H1 (cell line): ENCODE measurements around the gene SLC25A36. TPM values are rescaled to one million over a fixed set of nuclear protein-coding genes. Genes with fewer than 3 reads are reported as not detected.

Experiments used
- POLR2A ChIP-seq, 2 experiments: IDR thresholded peaks; 1 replicate in 1 of 2; 2 replicates in 1 of 2; pipeline ENCODE4 v1.6.1; 2011; ENCODE audit warnings: low read depth in 2 of 2, low read length in 2 of 2, mild to moderate bottlenecking in 2 of 2; ENCODE audit errors: control extremely low read depth in 1 of 2
- TBP ChIP-seq: IDR thresholded peaks from 2 replicates; pipeline ENCODE4 v1.6.1; 2011; ENCODE audit warnings: low read depth, low read length, improper control_type of control experiment
- TCF12 ChIP-seq: IDR thresholded peaks from 2 replicates; pipeline ENCODE4 v1.6.1; 2011; ENCODE audit warnings: low read depth, mild to moderate bottlenecking, low read length
- polyA plus RNA-seq, 7 experiments: library from polyadenylated mRNA; depleted of rRNA in 3 of 7; stranded (reverse) in 5 of 7; unstranded in 2 of 7; fragments of >200 nt in 5 of 7; fragments of 200-250 nt in 2 of 7; gene quantifications; 1 replicate in 5 of 7; 2 replicates in 1 of 7; 4 replicates in 1 of 7; pipeline versions ENCODE4 v1.2.1 to v1.2.3, GENCODE V29; 2011 to 2013; ENCODE audit warnings: missing spikeins in 2 of 7, mixed read lengths in 2 of 7
- total RNA-seq: library from RNA; stranded (reverse); fragmentation: NEBNext Ultra II Directional; extraction: Animal tissue kit (Norgen Biotek cat#: 25700); gene quantifications from 2 replicates; pipeline ENCODE4 v1.2.1, GENCODE V29; 2021
- TF ChIP-seq, protein P1 (sequence below): fragments of 300-600 bp; sonication (generic); IDR thresholded peaks from 2 replicates; pipeline ENCODE4 v1.7.1; 2012; ENCODE audit warnings: low read length, moderate library complexity, mild to moderate bottlenecking, inconsistent platforms; ENCODE audit not compliant: insufficient replicate concordance

Gene SLC25A36
- total and polyA plus RNA-seq, 2 of the 8 experiments (the other 6 are each of a cell fraction or from before 2014, with no cell fraction given): 42.9 to 71.8 TPM

DNA sequence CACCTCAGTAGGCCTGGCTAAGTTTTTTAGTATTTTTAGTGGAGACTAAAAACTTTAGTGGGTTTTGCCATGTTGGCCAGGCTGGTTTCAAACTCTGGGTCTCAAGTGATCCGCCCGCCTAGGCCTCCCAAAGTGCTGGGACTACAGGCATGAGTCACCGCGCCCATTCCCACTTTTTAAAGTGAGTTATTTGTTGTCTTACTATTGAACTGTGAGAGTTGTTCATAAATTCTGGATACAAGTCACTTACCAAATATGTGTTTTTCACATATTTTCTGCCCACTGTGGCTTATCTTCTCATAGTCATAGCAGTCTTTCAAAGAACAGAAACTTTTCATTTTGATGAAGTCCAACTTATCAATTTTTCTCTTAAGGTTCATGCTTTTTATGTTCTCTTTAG lies 79.6 kb downstream of the SLC25A36 start (continued):
- TF ChIP-seq, protein P1, sequence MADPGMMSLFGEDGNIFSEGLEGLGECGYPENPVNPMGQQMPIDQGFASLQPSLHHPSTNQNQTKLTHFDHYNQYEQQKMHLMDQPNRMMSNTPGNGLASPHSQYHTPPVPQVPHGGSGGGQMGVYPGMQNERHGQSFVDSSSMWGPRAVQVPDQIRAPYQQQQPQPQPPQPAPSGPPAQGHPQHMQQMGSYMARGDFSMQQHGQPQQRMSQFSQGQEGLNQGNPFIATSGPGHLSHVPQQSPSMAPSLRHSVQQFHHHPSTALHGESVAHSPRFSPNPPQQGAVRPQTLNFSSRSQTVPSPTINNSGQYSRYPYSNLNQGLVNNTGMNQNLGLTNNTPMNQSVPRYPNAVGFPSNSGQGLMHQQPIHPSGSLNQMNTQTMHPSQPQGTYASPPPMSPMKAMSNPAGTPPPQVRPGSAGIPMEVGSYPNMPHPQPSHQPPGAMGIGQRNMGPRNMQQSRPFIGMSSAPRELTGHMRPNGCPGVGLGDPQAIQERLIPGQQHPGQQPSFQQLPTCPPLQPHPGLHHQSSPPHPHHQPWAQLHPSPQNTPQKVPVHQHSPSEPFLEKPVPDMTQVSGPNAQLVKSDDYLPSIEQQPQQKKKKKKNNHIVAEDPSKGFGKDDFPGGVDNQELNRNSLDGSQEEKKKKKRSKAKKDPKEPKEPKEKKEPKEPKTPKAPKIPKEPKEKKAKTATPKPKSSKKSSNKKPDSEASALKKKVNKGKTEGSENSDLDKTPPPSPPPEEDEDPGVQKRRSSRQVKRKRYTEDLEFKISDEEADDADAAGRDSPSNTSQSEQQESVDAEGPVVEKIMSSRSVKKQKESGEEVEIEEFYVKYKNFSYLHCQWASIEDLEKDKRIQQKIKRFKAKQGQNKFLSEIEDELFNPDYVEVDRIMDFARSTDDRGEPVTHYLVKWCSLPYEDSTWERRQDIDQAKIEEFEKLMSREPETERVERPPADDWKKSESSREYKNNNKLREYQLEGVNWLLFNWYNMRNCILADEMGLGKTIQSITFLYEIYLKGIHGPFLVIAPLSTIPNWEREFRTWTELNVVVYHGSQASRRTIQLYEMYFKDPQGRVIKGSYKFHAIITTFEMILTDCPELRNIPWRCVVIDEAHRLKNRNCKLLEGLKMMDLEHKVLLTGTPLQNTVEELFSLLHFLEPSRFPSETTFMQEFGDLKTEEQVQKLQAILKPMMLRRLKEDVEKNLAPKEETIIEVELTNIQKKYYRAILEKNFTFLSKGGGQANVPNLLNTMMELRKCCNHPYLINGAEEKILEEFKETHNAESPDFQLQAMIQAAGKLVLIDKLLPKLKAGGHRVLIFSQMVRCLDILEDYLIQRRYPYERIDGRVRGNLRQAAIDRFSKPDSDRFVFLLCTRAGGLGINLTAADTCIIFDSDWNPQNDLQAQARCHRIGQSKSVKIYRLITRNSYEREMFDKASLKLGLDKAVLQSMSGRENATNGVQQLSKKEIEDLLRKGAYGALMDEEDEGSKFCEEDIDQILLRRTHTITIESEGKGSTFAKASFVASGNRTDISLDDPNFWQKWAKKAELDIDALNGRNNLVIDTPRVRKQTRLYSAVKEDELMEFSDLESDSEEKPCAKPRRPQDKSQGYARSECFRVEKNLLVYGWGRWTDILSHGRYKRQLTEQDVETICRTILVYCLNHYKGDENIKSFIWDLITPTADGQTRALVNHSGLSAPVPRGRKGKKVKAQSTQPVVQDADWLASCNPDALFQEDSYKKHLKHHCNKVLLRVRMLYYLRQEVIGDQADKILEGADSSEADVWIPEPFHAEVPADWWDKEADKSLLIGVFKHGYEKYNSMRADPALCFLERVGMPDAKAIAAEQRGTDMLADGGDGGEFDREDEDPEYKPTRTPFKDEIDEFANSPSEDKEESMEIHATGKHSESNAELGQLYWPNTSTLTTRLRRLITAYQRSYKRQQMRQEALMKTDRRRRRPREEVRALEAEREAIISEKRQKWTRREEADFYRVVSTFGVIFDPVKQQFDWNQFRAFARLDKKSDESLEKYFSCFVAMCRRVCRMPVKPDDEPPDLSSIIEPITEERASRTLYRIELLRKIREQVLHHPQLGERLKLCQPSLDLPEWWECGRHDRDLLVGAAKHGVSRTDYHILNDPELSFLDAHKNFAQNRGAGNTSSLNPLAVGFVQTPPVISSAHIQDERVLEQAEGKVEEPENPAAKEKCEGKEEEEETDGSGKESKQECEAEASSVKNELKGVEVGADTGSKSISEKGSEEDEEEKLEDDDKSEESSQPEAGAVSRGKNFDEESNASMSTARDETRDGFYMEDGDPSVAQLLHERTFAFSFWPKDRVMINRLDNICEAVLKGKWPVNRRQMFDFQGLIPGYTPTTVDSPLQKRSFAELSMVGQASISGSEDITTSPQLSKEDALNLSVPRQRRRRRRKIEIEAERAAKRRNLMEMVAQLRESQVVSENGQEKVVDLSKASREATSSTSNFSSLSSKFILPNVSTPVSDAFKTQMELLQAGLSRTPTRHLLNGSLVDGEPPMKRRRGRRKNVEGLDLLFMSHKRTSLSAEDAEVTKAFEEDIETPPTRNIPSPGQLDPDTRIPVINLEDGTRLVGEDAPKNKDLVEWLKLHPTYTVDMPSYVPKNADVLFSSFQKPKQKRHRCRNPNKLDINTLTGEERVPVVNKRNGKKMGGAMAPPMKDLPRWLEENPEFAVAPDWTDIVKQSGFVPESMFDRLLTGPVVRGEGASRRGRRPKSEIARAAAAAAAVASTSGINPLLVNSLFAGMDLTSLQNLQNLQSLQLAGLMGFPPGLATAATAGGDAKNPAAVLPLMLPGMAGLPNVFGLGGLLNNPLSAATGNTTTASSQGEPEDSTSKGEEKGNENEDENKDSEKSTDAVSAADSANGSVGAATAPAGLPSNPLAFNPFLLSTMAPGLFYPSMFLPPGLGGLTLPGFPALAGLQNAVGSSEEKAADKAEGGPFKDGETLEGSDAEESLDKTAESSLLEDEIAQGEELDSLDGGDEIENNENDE: no peak
- TF ChIP-seq TCF12: no peak
- TF ChIP-seq POLR2A (IDR thresholded peaks at IDR 0.05; ENCODE audit: control extremely low read depth in 1 of 2, low read depth in 2 of 2, low read length in 2 of 2): no peak
- no peak for TF ChIP-seq TBP
